ENCODE measurements around the gene HLA-C.
"Not testable (repeated sequence)": the region's sequence is repeated elsewhere in the genome, so short reads cannot be mapped to it uniquely, and the experiment has no call there.

The HLA-C gene

GRCh38 chr6:31268836-31269235, 3.1 kb downstream of the HLA-C start:
- no peak for DNase-seq

- no peak for DNase-seq
Measured at GRCh38 chr6:31268369-31268765, 3.5 kb downstream of the HLA-C start.

- DNase-seq = peak; percentile 27
Measured at GRCh38 chr6:31267651-31268368, 4.1 kb downstream of the HLA-C start.

DNA sequence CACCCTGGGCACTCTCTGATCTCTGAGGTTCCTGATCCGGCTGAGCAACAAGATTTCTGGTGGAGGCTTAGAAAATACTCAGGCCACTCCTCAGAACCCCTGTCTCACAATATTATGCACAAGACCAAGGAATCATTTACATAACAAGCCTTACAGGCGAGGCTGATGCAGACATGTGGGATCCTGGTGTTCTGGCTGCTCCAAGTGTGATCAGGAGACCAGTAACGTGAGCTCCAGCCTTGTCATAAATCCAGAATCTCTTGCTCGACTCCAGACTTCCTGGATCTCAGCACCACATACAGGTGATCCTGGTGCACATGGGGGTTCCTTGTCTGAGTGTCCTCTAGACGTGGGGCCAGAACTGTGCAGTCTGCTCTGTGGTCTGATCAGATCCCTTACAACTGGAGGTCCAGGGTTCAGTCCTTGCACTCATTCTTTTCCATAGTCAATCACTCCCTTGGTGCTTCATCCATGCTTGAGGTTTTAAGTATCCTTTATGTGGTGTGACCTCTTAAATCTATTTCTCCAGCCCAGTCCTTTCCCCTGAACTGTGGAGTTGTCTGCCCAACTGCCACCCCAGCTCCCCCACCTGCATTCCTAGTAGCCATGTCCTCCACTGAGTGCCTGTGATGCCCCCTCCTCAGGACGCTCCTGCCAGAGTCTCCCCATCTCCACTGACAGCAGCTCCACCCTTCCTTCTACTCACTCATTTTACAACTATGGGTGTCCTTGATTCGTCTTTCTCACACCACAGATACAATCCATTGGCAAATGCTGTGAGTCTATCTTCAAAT, 5.1 kb downstream of the HLA-C start:
- peak; percentile 8 for DNase-seq

- no peak for DNase-seq
Measured at GRCh38 chr6:31265926-31266325, 6.0 kb downstream of the HLA-C start.

- DNase-seq = not testable (repeated sequence)
Measured at GRCh38 chr6:31263346-31263933, 8.5 kb downstream of the HLA-C start.

DNA sequence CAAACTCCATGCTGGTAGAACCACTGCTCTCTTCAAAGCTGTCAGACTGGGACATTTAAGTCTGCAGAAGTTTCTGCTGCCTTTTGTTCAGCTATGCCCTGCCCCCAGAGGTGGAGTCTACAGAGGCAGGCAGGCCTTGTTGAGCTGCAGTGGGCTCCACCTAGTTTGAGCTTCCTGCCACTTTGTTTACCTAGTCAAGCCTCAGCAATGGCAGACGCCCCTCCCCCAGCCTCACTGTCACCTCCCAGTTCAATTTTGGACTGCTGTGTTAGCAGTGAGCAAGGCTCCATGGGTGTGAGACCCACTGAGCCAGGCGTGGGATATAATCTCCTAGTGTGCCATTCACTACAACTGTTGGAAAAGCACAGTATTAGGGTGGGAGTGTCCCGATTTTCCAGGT, 11.9 kb downstream of the HLA-C start:
- peak; percentile 20 for DNase-seq

DNA sequence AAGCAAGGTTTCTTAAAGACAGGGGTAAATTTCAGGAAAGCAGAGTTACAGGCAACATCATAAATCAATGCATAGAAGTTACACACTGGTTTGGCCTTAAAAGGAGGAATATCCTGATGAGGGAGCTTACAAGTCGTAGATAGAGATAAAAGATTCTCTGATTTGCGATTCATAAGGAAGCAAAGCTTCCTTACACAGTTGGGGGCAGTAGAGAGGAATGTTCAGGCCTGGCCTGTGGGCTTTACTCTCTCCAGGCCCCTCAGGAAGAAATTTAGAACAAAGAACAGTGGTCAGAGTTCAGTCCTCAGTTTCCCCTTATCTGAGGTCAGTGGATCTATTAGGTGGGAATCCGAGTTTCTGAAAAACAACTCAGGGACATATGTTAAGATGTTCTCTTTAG, 19.3 kb downstream of the HLA-C start:
- DNase-seq = no peak

- no peak for DNase-seq
Measured at GRCh38 chr6:31251261-31251660, 20.6 kb downstream of the HLA-C start.

- DNase-seq = no peak
Measured at GRCh38 chr6:31249184-31249583, 22.7 kb downstream of the HLA-C start.

- DNase-seq = no peak
Measured at GRCh38 chr6:31247813-31248212, 24.1 kb downstream of the HLA-C start.

GRCh38 chr6:31246051-31246521, 25.8 kb downstream of the HLA-C start:
- no peak for DNase-seq

- no peak for DNase-seq
Measured at GRCh38 chr6:31243508-31243907, 28.4 kb downstream of the HLA-C start.

GRCh38 chr6:31239854-31240253, 32.0 kb downstream of the HLA-C start:
- no peak for DNase-seq

- DNase-seq = not testable (repeated sequence)
Measured at GRCh38 chr6:31234101-31234500, 37.8 kb downstream of the HLA-C start.

GRCh38 chr6:31228476-31228875, 43.4 kb downstream of the HLA-C start:
- DNase-seq = no peak

DNA sequence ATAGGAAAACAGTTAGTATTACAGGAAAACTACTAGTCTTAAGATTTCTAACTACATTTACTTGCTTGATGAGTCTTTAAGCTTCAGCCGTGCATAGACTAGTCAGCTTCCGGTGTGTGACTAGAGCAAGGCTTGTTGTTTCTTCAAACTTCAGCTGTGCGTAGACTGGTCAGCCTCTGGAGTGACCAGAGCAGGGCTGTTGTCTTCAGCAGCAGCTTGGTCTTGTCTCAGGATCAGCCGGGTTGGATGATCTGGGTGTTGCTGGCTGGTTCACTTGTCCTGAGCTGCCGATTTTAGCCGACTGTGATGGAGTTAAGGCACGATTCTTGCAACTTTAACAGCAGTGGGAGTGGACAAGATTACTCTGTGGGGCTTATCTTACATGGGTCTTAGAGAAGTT, 44.7 kb downstream of the HLA-C start:
- no peak for DNase-seq

GRCh38 chr6:31225735-31226134, 46.2 kb downstream of the HLA-C start:
- no peak for DNase-seq

DNA sequence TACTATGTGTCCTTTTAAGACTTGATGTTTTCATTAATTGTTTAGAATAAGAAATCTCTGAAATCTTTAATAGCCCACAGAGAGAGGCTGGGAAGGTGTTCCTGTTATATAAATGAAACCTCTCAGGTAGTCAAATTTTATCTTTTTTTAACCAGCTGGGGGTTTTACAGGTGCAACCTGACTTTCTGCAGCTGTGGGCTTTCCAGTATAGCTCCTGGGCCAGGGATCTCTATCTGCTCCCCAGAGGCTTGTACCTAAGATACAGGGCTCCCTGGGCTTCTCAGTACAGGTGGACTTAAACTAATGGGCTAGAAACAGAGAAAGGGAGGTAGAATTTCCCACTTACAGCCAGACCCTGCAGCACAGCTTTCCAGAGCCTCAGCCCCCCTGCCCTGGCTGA, 49.4 kb downstream of the HLA-C start:
- no peak for DNase-seq

All from stimulated activated CD4-positive, alpha-beta T cell treated with anti-CD3 and anti-CD28 coated beads, Interleukin-15, amount 100 ng/mL, for 24 hours (primary cell).